DND-41 (cell line): ENCODE results near the gene ZFYVE28.

Source experiments
- CTCF ChIP-seq: IDR thresholded peaks from 2 replicates; pipeline ENCODE4 v1.5.1; 2012; ENCODE audit warnings: borderline replicate concordance, low read length, moderate library complexity, mild to moderate bottlenecking; ENCODE audit not compliant: poor library complexity, severe bottlenecking; ENCODE audit errors: extremely low read depth
- EZH2 ChIP-seq: IDR thresholded peaks from 3 replicates; pipeline ENCODE4 v1.6.1; 2012; ENCODE audit warnings: borderline replicate concordance, low read depth, mild to moderate bottlenecking, moderate library complexity, low read length, inconsistent platforms; ENCODE audit not compliant: severe bottlenecking

GRCh38 chr4:2425386-2426068 is 7.1 kb upstream of the ZFYVE28 start:
- no peak for TF ChIP-seq EZH2
- no peak for TF ChIP-seq CTCF
